ENCODE data around the gene CRMP1. TPM values are rescaled to one million over a fixed set of nuclear protein-coding genes. Genes with fewer than 3 reads are reported as not detected.
A peak's percentile ranks its signal among the peaks of the same experiment; 100 is the strongest.

Gene CRMP1
- total and polyA plus RNA-seq, 2 of the 8 experiments (the other 6 are each of a cell fraction or from before 2014, with no cell fraction given), result 120 to 131 TPM

GRCh38 chr4:5780831-5781480 is 111.9 kb downstream of the CRMP1 start:
- Histone ChIP-seq H3K27ac (ENCODE audit: low read depth, low read length) (no peak overlapping the region), H3K36me3 (ENCODE audit: control insufficient read depth in 2 of 4, insufficient read depth in 4 of 4, low read length in 3 of 4) (peaks cover 0 to 9% (median 3%) of the 10 kb centered on the region in 4 experiments; a peak in 3 of 8 replicates), H3K4ac (replicated peaks; ENCODE audit: insufficient read length, low read depth, low read length) (no peak overlapping the region), H2AK5ac (ENCODE audit: low read depth, low read length) (no peak overlapping the region), H3K4me3 (ENCODE audit: extremely low read depth in 1 of 4, insufficient read depth in 2 of 4, low read depth in 3 of 4, low read length in 4 of 4) (no peak overlapping the region), H3K56ac (replicated peaks; ENCODE audit: insufficient read length, low read depth, low read length) (no peak overlapping the region), H2BK5ac (ENCODE audit: low read depth, low read length) (no peak overlapping the region), H3K14ac (ENCODE audit: insufficient read length) (no peak overlapping the region), H2BK15ac (ENCODE audit: low read length) (no peak overlapping the region), H4K5ac (ENCODE audit: insufficient read length, low read depth, low read length) (no peak overlapping the region), H3K9ac (replicated peaks in 1 of 4; ENCODE audit: extremely low read depth in 1 of 4, low read depth in 3 of 4, low read length in 3 of 4) (no peak overlapping the region), H3K23me2 (ENCODE audit: low read depth, low read length) (peaks cover 3% of the 10 kb centered on the region), H2AFZ (ENCODE audit: low read length) (no peak overlapping the region), H4K8ac (ENCODE audit: extremely low read depth, insufficient read depth, low read length) (no peak overlapping the region), H3K27me3 (replicated peaks in 1 of 4; ENCODE audit: control insufficient read depth in 3 of 4, extremely low read depth in 1 of 4, insufficient read depth in 3 of 4, low read length in 3 of 4) (no peaks in the 10 kb centered on the region), H3K4me2 (ENCODE audit: insufficient read depth in 1 of 2, low read depth in 2 of 2, low read length in 2 of 2) (no peak overlapping the region), H2BK120ac (replicated peaks; ENCODE audit: low read depth, low read length) (no peak overlapping the region), H3K4me1 (replicated peaks in 1 of 4; ENCODE audit: control insufficient read depth in 3 of 4, insufficient read depth in 4 of 4, low read length in 3 of 4) (peaks cover 0 to 2% (median 1%) of the 10 kb centered on the region in 4 experiments; a peak in 1 of 7 replicates), H2BK20ac (ENCODE audit: low read length) (no peak overlapping the region), H2BK12ac (ENCODE audit: low read depth, low read length) (no peak overlapping the region), H3K79me2 (ENCODE audit: control insufficient read depth in 1 of 2, insufficient read depth in 2 of 2, low read length in 2 of 2) (no peaks in the 10 kb centered on the region), H3K79me1 (ENCODE audit: low read depth, low read length) (no peaks in the 10 kb centered on the region), H3K18ac (ENCODE audit: extremely low read depth, low read length) (no peak overlapping the region), H3K9me3 (ENCODE audit: insufficient read depth in 2 of 2, low read depth in 1 of 2, low read length in 1 of 2) (peaks cover 9 to 15% of the 10 kb centered on the region in 2 experiments; a peak in 3 of 4 replicates), H3K23ac (ENCODE audit: insufficient read length) (no peak overlapping the region), H4K20me1 (replicated peaks in 1 of 2; ENCODE audit: control insufficient read depth in 1 of 2, insufficient read depth in 2 of 2, low read length in 2 of 2) (peaks cover 0 to 5% of the 10 kb centered on the region in 2 experiments), H4K91ac (replicated peaks; ENCODE audit: insufficient read length, low read length) (no peak overlapping the region)
- CTCF ChIA-PET (ENCODE audit: partially characterized antibody), result interaction anchor here (1.2 to 2.2 kb wide), 3 partner anchors 9 to 40 kb away, joined by 3 to 17 read pairs (median 3); no protein-coding TSS in a partner anchor
- 88% methylated on average over 9 of the region's 9 CpGs; no CpG with 5 or more reads in 1 of the 2 experiments for WGBS, 2 experiments (ENCODE audit: extremely low coverage in 1 of 2, insufficient coverage in 1 of 2, insufficient read length in 1 of 2, insufficient replicate concordance in 2 of 2, low coverage in 1 of 2, low lambda C conversion rate in 2 of 2, missing lambda C conversion rate in 1 of 2)
- FAIRE-seq, result no peak
- TF ChIP-seq NANOG (IDR thresholded peaks at IDR 0.05; ENCODE audit: insufficient read depth, low read depth, low read length, poor library complexity, severe bottlenecking) (no peak), BRCA1 (IDR thresholded peaks at IDR 0.05; ENCODE audit: low read depth, low read length) (no peak), BACH1 (IDR thresholded peaks at IDR 0.05; ENCODE audit: low read length) (no peak), RFX5 (IDR thresholded peaks at IDR 0.05; ENCODE audit: borderline replicate concordance, low read depth, low read length) (no peak), POU5F1 (IDR thresholded peaks at IDR 0.05; ENCODE audit: low read depth, low read length) (no peak), CREB1 (IDR thresholded peaks at IDR 0.05) (no peak), HDAC2 (IDR thresholded peaks at IDR 0.05; ENCODE audit: borderline replicate concordance in 1 of 2, low read depth in 2 of 2, low read length in 2 of 2) (no peak), TAF1 (IDR thresholded peaks at IDR 0.05; ENCODE audit: low read depth, low read length) (no peak), RXRA (IDR thresholded peaks at IDR 0.05; ENCODE audit: insufficient read depth, low read depth, low read length) (no peak), SP2 (IDR thresholded peaks at IDR 0.05; ENCODE audit: low read length) (no peak), BCL11A (IDR thresholded peaks at IDR 0.05; ENCODE audit: low read depth in 2 of 2, low read length in 2 of 2) (no peak), TCF12 (IDR thresholded peaks at IDR 0.05; ENCODE audit: low read depth, low read length) (no peak), MAX (IDR thresholded peaks at IDR 0.05) (no peak)
- POLR2A ChIA-PET (ENCODE audit: partially characterized antibody), result no interaction called here
- DNase-seq (ENCODE audit: low read depth in 1 of 2, low spot score in 2 of 2), result peak in 1 of 2 experiments; percentile 32

Measured in H1 (cell line).